Epithelial cell of proximal tubule (primary cell): ENCODE measurements around the gene POTEF. TPM values are rescaled to one million over a fixed set of nuclear protein-coding genes. Genes with fewer than 3 reads are reported as not detected.
"Not testable (repeated sequence)": the region's sequence is repeated elsewhere in the genome, so short reads cannot be mapped to it uniquely, and the experiment has no call there.

Experiments
- DNase-seq: peaks from one replicate; pipeline ENCODE4 v3.0.0-alpha.2; 2011; ENCODE audit warnings: low read depth
- H3K4me3 ChIP-seq: 2 replicates; pipeline ENCODE4 v1.5.1; 2011; ENCODE audit warnings: low read depth, mild to moderate bottlenecking, low read length
- total RNA-seq: library from RNA; depleted of rRNA; stranded (reverse); fragments of >200 nt; gene quantifications from 2 replicates; pipeline ENCODE4 v1.2.3, GENCODE V29; 2015
- TF ChIP-seq, protein P1 (sequence below): conservative IDR thresholded peaks from 2 replicates; pipeline ENCODE4 v1.5.1; 2012; ENCODE audit warnings: low read depth, mild to moderate bottlenecking, low read length

POTEF gene
- total RNA-seq, 1 donor from 2014 or later = not detected

DNA sequence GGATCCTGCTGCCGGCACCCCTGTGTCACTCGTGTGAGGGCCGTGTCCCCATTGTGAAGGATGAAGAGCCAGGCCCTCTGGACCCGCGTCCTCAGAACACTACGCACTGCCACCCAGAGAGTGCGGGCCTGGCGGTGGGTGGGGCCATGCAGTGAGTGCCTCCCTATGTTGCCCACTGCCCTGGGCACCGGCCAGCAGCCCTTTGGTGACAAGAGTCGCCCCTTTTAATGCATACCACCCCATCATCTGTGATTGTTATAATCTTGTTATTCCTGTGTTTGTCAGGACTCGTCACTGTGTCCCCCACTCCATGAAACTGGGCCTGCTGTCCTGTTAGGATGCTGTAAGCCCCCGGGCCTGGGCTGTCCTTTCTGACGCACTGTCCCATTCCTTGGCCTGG lies 9.3 kb upstream of the POTEF start:
- not testable (repeated sequence) for DNase-seq, H3K4me3 ChIP-seq

DNA sequence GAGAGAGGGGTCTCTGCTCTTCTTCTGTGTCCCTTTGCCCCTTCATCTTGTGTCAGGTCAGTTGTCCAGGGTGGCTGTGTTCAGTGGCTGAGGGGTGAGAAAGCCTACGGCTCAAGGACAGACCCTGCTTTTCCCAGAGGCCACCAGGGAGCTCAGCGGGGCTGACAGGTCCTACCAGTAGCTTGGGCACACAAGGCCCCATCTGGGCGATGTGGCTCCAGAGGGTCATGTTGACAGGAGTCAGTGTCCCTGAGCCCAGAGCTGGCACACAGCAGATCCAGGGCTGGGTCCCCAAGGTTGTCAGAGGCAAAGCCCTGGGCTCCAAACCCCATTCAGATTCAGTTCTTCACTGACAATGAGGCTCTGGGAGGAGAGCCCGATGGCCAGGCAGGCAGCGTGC lies 8.1 kb upstream of the POTEF start:
- DNase-seq = not testable (repeated sequence)

DNA sequence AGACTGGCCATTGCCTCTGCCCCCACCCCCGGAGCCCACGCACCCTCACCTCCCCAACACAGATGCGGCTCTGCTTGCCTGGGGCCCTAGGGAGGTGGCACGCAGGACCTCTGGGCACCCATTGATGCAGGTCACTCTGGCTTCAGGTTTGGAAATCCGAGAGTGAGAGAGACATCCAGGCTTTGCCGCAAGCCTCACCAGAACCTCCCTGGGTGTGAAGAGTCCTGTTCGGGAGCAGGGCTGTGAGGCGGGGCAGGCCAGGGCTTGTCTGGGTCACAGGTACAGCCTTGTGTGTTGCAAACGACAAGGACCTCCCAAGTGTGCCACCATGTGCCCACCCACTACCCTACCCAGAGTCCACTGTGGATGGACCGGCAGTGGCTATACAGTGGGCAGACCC lies 7.5 kb upstream of the POTEF start:
- not testable (repeated sequence) for DNase-seq, H3K4me3 ChIP-seq

More for the DNA sequence above, 8.1 kb upstream of the POTEF start:
- not testable (repeated sequence) for H3K4me3 ChIP-seq

DNA sequence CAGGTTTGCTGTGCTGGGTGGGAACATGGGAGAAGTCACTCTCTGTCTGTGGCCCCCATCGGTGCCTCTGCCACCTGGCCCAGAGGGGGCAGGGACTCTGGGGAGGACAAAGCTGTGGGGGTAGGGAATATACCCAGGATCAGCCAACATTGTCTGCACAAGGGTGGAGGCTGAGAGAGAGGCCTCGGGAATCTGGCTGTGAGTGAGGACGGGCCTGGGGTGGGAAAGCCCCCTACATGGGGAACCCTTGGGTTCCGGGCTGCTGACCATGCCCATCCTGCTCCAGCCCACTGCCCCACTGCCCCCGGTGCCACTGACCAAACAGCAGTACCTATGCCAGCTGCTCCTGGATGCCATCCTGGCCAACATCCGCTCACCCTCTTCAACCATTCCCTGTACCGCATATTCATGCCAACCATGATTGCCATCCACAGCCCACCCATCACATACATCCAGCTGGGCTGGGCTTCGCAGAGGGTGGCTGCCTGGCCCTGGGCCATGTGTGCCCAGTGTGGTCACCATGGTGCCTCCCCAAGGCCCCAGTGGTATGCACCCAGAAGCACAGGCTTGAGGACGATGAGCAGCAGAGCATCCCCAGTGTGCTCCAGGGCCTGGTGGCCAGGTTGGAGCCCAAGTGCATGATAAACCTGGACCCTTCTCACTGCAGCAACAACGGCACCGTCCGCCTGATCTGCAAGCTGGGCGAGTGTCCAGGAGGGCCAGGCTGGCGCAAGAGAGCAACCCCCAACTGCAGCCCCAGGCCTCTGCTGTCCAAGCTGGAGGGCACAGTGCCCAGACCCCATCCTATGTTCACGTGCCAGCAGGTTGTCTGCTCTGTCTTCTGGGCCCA lies 6.9 kb upstream of the POTEF start:
- TF ChIP-seq, protein P1, sequence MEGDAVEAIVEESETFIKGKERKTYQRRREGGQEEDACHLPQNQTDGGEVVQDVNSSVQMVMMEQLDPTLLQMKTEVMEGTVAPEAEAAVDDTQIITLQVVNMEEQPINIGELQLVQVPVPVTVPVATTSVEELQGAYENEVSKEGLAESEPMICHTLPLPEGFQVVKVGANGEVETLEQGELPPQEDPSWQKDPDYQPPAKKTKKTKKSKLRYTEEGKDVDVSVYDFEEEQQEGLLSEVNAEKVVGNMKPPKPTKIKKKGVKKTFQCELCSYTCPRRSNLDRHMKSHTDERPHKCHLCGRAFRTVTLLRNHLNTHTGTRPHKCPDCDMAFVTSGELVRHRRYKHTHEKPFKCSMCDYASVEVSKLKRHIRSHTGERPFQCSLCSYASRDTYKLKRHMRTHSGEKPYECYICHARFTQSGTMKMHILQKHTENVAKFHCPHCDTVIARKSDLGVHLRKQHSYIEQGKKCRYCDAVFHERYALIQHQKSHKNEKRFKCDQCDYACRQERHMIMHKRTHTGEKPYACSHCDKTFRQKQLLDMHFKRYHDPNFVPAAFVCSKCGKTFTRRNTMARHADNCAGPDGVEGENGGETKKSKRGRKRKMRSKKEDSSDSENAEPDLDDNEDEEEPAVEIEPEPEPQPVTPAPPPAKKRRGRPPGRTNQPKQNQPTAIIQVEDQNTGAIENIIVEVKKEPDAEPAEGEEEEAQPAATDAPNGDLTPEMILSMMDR = no peak
- no peak for DNase-seq
- H3K4me3 ChIP-seq = no peak overlapping the region

DNA sequence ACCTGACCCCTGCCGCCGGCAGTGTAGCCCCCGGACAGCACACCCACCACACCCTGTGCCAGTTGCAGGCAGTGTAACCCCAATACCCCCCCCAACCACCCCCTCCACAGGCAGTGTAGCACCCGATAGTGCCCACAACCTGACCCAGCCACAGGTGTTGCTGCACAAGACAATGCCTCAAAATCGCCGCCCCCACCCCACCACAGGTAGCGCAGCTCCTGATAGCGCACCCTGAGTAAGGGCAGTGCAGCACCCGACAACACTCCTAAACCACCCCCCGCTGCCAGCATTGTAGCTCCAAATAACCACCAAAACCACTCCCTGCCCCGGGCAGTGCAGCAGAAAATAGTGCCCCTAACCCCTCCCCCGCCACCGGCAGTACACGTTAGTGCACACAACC lies 558 bp downstream of the POTEF start:
- H3K4me3 ChIP-seq = not testable (repeated sequence)

DNA sequence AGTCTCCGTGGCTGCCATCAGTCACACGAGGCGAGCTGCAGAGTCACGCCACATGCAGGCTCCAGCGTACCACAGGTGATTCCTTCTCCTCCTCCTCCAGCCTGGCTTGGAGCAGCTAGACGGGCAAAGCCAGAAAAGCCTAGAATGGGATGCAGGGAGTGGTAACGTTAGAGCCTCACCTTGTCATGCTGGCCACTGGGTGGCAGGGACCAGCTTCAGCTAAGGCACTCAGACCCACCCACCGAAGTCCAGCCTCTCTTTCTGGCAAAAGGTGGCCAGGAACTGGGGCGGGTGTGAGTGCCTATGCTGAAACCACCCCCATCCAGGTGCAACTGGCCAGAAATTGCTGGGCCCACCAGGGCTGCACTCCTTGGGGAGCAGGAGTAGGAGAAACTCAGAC lies 1.3 kb downstream of the POTEF start:
- not testable (repeated sequence) for DNase-seq, H3K4me3 ChIP-seq

More for the DNA sequence above, 558 bp downstream of the POTEF start:
- not testable (repeated sequence) for DNase-seq

DNA sequence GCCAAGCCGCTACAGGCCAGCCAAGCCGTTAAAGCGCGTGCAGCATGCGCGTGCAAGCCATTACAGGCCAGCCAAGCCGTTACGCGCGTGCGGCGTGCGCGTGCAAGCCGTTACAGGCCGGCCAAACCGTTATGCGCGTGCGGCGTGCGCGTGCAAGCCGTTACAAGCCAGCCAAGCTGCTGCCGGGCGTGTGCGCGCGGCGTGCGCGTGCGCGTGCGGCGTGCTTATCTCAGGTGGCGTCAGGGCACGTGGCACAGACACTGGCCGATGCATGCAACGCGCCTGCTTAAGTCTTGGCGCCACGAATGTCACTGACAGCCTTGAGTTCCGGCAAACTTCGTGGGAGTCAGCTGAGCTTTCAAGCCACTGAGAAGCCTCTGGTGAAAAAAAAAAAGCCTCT lies 8.1 kb downstream of the POTEF start:
- not testable (repeated sequence) for DNase-seq, H3K4me3 ChIP-seq

DNA sequence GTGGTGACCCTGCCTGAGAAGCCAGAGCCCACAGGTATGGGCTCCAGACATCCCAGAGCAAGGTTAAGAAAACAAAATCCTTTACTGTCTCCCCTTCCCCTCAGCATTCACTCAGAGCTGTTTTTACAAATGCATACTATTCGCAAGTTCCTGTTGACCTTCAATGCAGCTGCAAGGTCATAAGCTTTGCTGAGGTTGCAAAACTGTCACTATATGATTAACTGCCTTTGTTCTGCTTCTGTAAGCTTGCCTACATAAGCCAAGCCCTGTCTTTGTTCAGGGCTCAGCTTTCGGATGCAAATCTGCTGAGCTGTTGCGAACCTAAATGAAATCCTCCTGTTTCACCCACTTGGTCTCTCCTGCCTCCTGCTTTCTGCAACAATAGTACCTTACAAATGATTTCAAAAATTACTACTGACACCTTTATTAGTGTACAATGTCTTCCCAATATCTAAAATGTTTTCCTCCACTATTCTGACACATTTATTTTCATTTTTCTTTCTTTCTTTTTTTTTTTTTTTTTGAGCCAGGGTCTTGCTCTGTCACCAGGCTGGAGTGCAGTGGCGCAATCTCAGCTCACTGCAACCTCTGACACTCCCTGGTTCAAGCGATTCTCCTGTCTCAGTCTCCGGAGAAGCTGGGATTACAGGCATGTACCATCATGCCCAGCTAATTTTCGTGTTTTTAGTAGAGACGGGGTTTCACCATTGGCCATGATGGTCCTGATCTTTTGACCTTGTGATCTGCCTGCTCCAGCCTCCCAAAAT lies 26.2 kb downstream of the POTEF start:
- not testable (repeated sequence) for DNase-seq, H3K4me3 ChIP-seq

DNA sequence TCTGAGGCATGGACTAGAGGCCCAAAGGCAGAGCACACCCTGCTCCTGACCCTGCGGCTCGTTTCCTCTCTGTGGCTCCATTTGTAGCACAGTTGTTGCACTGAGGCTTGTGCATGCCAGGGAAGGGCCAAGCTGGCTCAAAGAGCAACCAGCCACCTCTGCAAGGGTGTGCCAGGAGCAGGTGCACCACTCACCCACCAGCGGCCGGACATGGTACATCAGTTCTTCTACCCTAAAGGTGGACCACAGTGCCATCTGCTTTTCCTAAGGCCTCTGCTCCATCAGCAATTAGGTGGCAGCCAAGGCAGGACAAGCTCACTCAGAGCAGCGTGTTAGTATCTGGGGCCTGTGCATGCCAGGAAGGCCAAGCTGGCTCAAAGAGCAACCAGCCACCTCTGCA lies 66.4 kb downstream of the POTEF start:
- DNase-seq, H3K4me3 ChIP-seq: not testable (repeated sequence)

DNA sequence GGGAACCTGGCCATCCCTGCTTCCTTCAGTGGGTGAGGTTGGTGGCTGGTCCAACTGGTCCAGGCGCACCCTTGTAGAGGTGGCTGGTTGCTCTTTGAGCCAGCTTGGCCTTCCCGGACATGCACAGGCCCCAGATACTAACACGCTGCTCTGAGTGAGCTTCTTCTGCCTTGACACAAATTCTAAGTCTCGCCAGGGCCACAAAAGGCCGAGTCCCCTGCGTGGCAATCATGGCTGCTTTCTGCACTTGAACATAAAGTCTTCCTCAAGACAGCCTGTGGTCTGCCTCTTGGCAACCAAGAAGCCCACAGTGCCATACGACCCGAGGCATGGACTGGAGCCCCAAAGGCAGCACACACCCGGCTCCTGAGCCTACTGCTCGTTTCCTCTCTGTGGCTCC lies 69.0 kb downstream of the POTEF start:
- DNase-seq, H3K4me3 ChIP-seq: not testable (repeated sequence)

DNA sequence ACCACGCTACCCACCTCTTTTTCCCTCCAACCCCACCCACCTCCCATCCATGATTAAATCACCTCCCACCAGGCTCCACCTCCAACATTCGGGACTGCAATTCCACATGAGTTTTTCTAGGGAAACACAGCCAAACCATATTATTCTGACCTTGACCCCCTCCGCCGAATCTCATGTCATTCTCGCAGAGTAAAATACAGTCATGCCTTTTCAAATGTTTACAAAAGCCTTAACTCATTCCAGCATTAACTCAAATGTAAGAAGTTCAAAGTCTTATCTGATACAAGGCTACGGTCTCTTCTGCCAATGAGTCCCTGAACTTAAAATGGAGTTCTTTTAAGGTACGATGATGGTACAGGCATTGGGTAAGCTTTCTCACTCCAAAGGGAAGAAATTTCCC lies 72.7 kb downstream of the POTEF start:
- not testable (repeated sequence) for DNase-seq

DNA sequence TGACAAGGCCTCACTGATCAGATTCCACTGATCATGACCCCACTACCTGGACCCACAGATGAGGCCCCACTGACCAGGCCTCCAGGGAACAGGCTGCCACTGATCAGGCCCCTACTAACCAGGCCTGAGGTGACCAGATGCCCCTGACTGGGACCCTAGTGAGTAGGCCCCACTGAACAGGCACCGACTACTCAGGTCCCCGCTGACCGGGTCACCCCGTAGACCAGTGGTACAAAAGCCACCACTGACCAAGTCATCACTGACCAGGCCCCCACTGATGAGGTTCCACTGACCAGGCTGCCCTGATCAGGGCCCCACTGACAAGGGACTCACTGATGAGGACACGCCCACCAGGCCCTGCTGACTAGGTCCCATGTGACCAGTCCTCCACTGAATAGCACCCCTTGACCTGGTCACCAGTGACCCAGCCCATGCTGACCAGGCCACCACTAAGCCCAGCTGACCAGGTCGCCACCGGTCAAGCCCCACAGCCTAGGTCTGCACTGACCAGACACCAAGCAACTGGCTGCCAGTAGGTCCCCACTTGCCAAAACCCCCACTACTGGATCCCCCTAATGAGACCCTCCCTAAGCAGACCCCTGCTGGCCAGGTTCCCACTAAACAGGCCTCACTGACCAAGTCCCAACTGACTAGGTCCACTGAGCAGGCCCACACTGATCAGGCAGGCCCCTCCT lies 75.7 kb downstream of the POTEF start:
- H3K4me3 ChIP-seq, DNase-seq: not testable (repeated sequence)

More for the DNA sequence above, 72.7 kb downstream of the POTEF start:
- not testable (repeated sequence) for H3K4me3 ChIP-seq

DNA sequence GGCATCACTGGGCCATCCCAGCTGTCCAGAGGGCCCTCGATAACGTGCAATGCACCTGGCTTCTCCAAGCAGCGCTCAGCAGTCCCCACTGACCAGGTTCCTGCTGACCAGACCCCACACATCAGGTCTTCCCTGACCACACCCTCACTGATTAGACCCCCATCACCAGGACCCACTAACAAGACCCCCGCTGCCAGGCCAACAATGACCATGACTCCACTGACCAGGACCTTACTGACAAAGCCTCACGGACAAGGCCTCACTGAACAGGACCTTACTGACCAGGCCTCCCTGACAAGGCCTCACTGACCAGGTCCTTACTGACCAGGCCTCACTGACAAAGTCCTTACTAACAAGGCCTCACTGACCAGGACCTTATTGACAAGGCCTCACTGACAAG lies 76.6 kb downstream of the POTEF start:
- H3K4me3 ChIP-seq, DNase-seq: not testable (repeated sequence)

DNA sequence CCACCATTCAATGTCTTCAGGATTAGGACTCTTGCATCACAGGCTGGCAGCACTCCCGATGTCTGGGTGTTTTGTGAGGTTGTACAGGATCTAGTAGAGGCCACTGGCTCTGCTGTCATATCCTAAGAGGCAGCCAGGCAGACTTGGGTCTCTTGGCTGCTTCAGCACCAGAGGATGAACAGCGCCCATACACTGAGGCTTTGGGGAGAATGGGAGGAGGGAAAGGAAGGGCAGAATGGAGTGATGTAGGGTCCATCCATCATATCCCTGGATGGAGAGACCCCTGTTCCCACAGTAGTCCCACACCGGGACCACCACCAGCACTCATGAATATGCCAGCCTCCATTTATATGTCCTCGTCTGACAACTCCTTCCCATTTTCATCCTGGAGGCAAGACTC lies 80.6 kb downstream of the POTEF start:
- not testable (repeated sequence) for DNase-seq, H3K4me3 ChIP-seq

DNA sequence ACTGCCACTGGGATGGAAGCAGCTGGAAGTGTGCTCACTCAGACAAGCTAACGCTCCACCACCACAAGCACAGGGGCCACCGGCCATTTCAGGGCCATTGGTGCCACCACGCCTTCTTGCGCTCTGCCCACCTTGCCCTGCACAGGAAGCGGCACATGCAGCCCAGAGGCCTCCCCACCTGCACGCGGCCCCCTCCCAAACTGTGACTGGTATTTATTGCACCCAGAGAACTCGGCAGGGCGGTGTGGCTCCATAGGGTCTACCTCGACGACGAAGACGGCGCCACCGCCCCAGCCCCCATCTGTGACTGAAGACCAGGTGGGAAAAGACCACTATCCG lies 90.8 kb downstream of the POTEF start:
- not testable (repeated sequence) for DNase-seq, H3K4me3 ChIP-seq
